ENCODE data around the gene RPL5. TPM values are rescaled to one million over a fixed set of nuclear protein-coding genes. Genes with fewer than 3 reads are reported as not detected.

Gene RPL5
- total and polyA plus RNA-seq, 9 of the 15 experiments (the other 6 are each of a cell fraction or from before 2014, with no cell fraction given), result 1,467 to 4,252 (median 2,454) TPM

DNA sequence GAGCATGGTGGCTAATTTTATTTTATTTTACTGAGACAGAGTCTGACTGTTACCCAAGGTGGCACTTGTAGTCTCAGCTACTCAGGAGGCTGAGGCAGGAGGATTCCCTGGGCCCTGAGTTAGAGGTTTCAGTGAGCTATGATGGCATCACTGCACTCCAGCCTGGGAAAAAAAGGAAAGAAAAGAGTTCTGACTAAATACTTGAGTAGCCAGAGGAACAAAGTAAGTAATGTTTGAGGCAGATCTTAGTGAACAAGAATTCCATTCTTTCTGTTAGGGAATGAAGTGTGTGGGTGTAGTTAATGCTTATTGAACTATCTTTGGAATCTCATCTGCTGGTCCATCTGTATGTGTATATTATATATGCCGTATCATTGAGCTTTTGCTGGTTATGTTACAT is 33.9 kb upstream of the RPL5 start:
- TF ChIP-seq, protein P1, sequence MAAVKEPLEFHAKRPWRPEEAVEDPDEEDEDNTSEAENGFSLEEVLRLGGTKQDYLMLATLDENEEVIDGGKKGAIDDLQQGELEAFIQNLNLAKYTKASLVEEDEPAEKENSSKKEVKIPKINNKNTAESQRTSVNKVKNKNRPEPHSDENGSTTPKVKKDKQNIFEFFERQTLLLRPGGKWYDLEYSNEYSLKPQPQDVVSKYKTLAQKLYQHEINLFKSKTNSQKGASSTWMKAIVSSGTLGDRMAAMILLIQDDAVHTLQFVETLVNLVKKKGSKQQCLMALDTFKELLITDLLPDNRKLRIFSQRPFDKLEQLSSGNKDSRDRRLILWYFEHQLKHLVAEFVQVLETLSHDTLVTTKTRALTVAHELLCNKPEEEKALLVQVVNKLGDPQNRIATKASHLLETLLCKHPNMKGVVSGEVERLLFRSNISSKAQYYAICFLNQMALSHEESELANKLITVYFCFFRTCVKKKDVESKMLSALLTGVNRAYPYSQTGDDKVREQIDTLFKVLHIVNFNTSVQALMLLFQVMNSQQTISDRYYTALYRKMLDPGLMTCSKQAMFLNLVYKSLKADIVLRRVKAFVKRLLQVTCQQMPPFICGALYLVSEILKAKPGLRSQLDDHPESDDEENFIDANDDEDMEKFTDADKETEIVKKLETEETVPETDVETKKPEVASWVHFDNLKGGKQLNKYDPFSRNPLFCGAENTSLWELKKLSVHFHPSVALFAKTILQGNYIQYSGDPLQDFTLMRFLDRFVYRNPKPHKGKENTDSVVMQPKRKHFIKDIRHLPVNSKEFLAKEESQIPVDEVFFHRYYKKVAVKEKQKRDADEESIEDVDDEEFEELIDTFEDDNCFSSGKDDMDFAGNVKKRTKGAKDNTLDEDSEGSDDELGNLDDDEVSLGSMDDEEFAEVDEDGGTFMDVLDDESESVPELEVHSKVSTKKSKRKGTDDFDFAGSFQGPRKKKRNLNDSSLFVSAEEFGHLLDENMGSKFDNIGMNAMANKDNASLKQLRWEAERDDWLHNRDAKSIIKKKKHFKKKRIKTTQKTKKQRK (IDR thresholded peaks at IDR 0.05; ENCODE audit: borderline replicate concordance, low read depth, low read length), result no peak
- TF ChIP-seq, protein P2, sequence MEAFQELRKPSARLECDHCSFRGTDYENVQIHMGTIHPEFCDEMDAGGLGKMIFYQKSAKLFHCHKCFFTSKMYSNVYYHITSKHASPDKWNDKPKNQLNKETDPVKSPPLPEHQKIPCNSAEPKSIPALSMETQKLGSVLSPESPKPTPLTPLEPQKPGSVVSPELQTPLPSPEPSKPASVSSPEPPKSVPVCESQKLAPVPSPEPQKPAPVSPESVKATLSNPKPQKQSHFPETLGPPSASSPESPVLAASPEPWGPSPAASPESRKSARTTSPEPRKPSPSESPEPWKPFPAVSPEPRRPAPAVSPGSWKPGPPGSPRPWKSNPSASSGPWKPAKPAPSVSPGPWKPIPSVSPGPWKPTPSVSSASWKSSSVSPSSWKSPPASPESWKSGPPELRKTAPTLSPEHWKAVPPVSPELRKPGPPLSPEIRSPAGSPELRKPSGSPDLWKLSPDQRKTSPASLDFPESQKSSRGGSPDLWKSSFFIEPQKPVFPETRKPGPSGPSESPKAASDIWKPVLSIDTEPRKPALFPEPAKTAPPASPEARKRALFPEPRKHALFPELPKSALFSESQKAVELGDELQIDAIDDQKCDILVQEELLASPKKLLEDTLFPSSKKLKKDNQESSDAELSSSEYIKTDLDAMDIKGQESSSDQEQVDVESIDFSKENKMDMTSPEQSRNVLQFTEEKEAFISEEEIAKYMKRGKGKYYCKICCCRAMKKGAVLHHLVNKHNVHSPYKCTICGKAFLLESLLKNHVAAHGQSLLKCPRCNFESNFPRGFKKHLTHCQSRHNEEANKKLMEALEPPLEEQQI (IDR thresholded peaks at IDR 0.05), result no peak
- TF ChIP-seq KDM5B (IDR thresholded peaks at IDR 0.05; ENCODE audit: insufficient replicate concordance, low read depth, low read length), result no peak
- no peak for TF ChIP-seq ZFX (CRISPR knock-in tag; IDR thresholded peaks at IDR 0.05)
- no peak for TF ChIP-seq ZNF124 (CRISPR knock-in tag; IDR thresholded peaks at IDR 0.05)
- TF ChIP-seq BRF1 (IDR thresholded peaks at IDR 0.05; ENCODE audit: borderline replicate concordance, extremely low read depth, insufficient read length), result no peak
- no peak for TF ChIP-seq SMARCE1 (IDR thresholded peaks at IDR 0.05)
- no peak for TF ChIP-seq THRAP3 (IDR thresholded peaks at IDR 0.05; ENCODE audit: borderline replicate concordance)
- no peak for TF ChIP-seq ZNF583 (CRISPR knock-in tag; IDR thresholded peaks at IDR 0.05)
- FAIRE-seq (no peak), DNase-seq (ENCODE audit: extremely low read depth in 1 of 4, low spot score in 3 of 4) (no peak), ATAC-seq (no peak)
- Histone ChIP-seq H3K79me2 (ENCODE audit: control insufficient read depth, insufficient read depth, low read length) (no peaks in the 10 kb centered on the region), H3K4me1 (replicated peaks in 1 of 2; ENCODE audit: control insufficient read depth in 2 of 2, insufficient read depth in 2 of 2, low read length in 2 of 2) (peaks cover under 1 to 2% of the 10 kb centered on the region in 2 experiments; a peak in 3 of 5 replicates), H3K4me3 (no peak overlapping the region), H3K36me3 (ENCODE audit: control insufficient read depth, insufficient read depth, low read length) (no peaks in the 10 kb centered on the region), H4K20me1 (replicated peaks; ENCODE audit: control insufficient read depth, insufficient read depth, low read length) (no peaks in the 10 kb centered on the region), H3K9me3 (replicated peaks; ENCODE audit: control insufficient read depth, insufficient read depth, low read depth, low read length) (no peaks in the 10 kb centered on the region), H3K9me1 (ENCODE audit: control insufficient read depth, insufficient read depth, low read length) (no peaks in the 10 kb centered on the region), H3K27me3 (ENCODE audit: control insufficient read depth in 2 of 2, insufficient read depth in 2 of 2, low read length in 2 of 2) (no peaks in the 10 kb centered on the region), H3K9ac (ENCODE audit: insufficient read depth in 1 of 2, low read depth in 2 of 2, low read length in 2 of 2) (no peak overlapping the region), H2AFZ (ENCODE audit: low read depth, low read length) (no peak overlapping the region), H3K4me2 (ENCODE audit: insufficient read depth, low read length) (no peak overlapping the region), H3K27ac (ENCODE audit: extremely low read depth, low read depth, low read length) (no peak overlapping the region)
- POLR2A ChIA-PET, result interaction anchor here (1.2 to 1.9 kb wide), 3 partner anchors 11 to 34 kb away, joined by 4 to 12 read pairs (median 4); partner anchors contain the start of genes EVI5 and RPL5
- in situ Hi-C loops (cut with MboI) (no loop called here), intact Hi-C loops (cut with micrococcal nuclease) (no loop called here)
- 24% methylated on average over 1 of the region's 1 CpG for WGBS (ENCODE audit: insufficient coverage, low coverage, missing lambda C conversion rate)
- CTCF ChIA-PET (ENCODE audit: low intra/inter-chr PET ratio), result no interaction called here
- no TSS peak for BruUV-seq (replicated peaks)

All from K562 (cell line).